ENCODE measurements around the gene CPSF3. TPM values are rescaled to one million over a fixed set of nuclear protein-coding genes. Genes with fewer than 3 reads are reported as not detected.

CPSF3 gene
- total RNA-seq, 1 experiment from 2014 or later, result 72.6 TPM

GRCh38 chr2:9420495-9420894 lies 3.0 kb upstream of the CPSF3 start:
- no peaks in the 10 kb centered on the region for H3K9me2 ChIP-seq (replicated peaks; ENCODE audit: insufficient read depth, low read length)
- H3K4me3 ChIP-seq (ENCODE audit: low read length), result no peak overlapping the region
- H3K4me1 ChIP-seq (ENCODE audit: low read length), result peaks cover 29% of the 10 kb centered on the region
- H3K27ac ChIP-seq (ENCODE audit: low read length), result no peak overlapping the region
- H3K79me2 ChIP-seq (ENCODE audit: low read length), result peaks cover 86% of the 10 kb centered on the region
- H3K4me2 ChIP-seq (ENCODE audit: low read depth, low read length, poor library complexity, severe bottlenecking), result no peak overlapping the region
- H3K36me3 ChIP-seq (ENCODE audit: insufficient read depth, low read length), result peaks cover 8% of the 10 kb centered on the region; the same call in 1 of the 2 replicates
- H2AFZ ChIP-seq (ENCODE audit: low read length), result no peak overlapping the region
- no peak overlapping the region for H3K9ac ChIP-seq (ENCODE audit: low read length)
- no peaks in the 10 kb centered on the region for H3K27me3 ChIP-seq (ENCODE audit: low read length)
- H4K20me1 ChIP-seq (ENCODE audit: insufficient read depth, low read depth, low read length), result no peaks in the 10 kb centered on the region
- no peak for DNase-seq
- no peaks in the 10 kb centered on the region for H3K9me3 ChIP-seq (ENCODE audit: low read length)

GRCh38 chr2:9422321-9423099 lies 944 bp upstream of the CPSF3 start:
- Histone ChIP-seq H3K4me2 (ENCODE audit: low read depth, low read length, poor library complexity, severe bottlenecking) (peak overlapping the region; percentile 74), H4K20me1 (ENCODE audit: insufficient read depth, low read depth, low read length) (no peaks in the 10 kb centered on the region), H3K9me2 (replicated peaks; ENCODE audit: insufficient read depth, low read length) (no peaks in the 10 kb centered on the region), H3K9me3 (ENCODE audit: low read length) (no peaks in the 10 kb centered on the region), H3K4me1 (ENCODE audit: low read length) (peaks cover 34% of the 10 kb centered on the region), H3K4me3 (ENCODE audit: low read length) (peak overlapping the region; percentile 92), H2AFZ (ENCODE audit: low read length) (peak overlapping the region; percentile 59), H3K79me2 (ENCODE audit: low read length) (peaks cover 94% of the 10 kb centered on the region), H3K36me3 (ENCODE audit: insufficient read depth, low read length) (peaks cover 8% of the 10 kb centered on the region; the same call in 1 of the 2 replicates), H3K27ac (ENCODE audit: low read length) (no peak overlapping the region), H3K27me3 (ENCODE audit: low read length) (no peaks in the 10 kb centered on the region), H3K9ac (ENCODE audit: low read length) (peak overlapping the region; percentile 95)
- peak; percentile 85 for DNase-seq

DNA sequence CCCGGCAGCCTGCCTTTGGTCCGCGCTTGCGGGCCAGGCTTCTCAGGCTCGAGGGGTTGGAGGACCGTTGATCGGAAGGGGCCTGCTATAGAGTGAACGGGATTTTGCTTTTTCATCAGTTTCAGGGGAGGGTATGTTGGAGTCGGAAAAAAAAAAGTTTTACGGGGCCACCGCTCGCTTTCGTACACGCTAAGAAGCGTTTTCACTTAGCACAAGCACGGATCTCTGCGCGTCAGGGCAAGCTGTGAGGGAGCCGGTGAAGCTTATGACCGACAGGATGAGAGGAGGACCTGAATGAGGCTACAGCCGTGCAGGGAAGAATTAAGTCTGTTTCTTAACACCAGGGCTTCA lies 443 bp downstream of the CPSF3 start:
- Histone ChIP-seq H3K9me2 (replicated peaks; ENCODE audit: insufficient read depth, low read length) (no peaks in the 10 kb centered on the region), H3K4me1 (ENCODE audit: low read length) (peaks cover 34% of the 10 kb centered on the region), H3K9ac (ENCODE audit: low read length) (peak overlapping the region; percentile 95), H3K27ac (ENCODE audit: low read length) (peak overlapping the region; percentile 67), H3K36me3 (ENCODE audit: insufficient read depth, low read length) (peaks cover under 1% of the 10 kb centered on the region; the same call in 1 of the 2 replicates), H2AFZ (ENCODE audit: low read length) (peak overlapping the region; percentile 71; the same call in 1 of the 2 replicates), H3K27me3 (ENCODE audit: low read length) (no peaks in the 10 kb centered on the region), H3K79me2 (ENCODE audit: low read length) (peaks cover 84% of the 10 kb centered on the region), H3K4me3 (ENCODE audit: low read length) (peak overlapping the region; percentile 92), H4K20me1 (ENCODE audit: insufficient read depth, low read depth, low read length) (no peaks in the 10 kb centered on the region), H3K9me3 (ENCODE audit: low read length) (no peaks in the 10 kb centered on the region), H3K4me2 (ENCODE audit: low read depth, low read length, poor library complexity, severe bottlenecking) (peak overlapping the region; percentile 74)
- peak; percentile 75 for DNase-seq

- Histone ChIP-seq H3K36me3 (ENCODE audit: insufficient read depth, low read length) (peaks cover 7% of the 10 kb centered on the region; the same call in 1 of the 2 replicates), H3K9ac (ENCODE audit: low read length) (peak overlapping the region; percentile 95), H3K27me3 (ENCODE audit: low read length) (no peaks in the 10 kb centered on the region), H3K4me2 (ENCODE audit: low read depth, low read length, poor library complexity, severe bottlenecking) (peak overlapping the region; percentile 74), H3K9me3 (ENCODE audit: low read length) (no peaks in the 10 kb centered on the region), H3K4me3 (ENCODE audit: low read length) (peak overlapping the region; percentile 92), H3K4me1 (ENCODE audit: low read length) (peaks cover 34% of the 10 kb centered on the region), H2AFZ (ENCODE audit: low read length) (no peak overlapping the region), H3K27ac (ENCODE audit: low read length) (peak overlapping the region; percentile 67), H3K79me2 (ENCODE audit: low read length) (peaks cover 77% of the 10 kb centered on the region), H4K20me1 (ENCODE audit: insufficient read depth, low read depth, low read length) (no peaks in the 10 kb centered on the region), H3K9me2 (replicated peaks; ENCODE audit: insufficient read depth, low read length) (no peaks in the 10 kb centered on the region)
- peak; percentile 46 for DNase-seq
Measured at GRCh38 chr2:9424447-9425164, 1.2 kb downstream of the CPSF3 start.

DNA sequence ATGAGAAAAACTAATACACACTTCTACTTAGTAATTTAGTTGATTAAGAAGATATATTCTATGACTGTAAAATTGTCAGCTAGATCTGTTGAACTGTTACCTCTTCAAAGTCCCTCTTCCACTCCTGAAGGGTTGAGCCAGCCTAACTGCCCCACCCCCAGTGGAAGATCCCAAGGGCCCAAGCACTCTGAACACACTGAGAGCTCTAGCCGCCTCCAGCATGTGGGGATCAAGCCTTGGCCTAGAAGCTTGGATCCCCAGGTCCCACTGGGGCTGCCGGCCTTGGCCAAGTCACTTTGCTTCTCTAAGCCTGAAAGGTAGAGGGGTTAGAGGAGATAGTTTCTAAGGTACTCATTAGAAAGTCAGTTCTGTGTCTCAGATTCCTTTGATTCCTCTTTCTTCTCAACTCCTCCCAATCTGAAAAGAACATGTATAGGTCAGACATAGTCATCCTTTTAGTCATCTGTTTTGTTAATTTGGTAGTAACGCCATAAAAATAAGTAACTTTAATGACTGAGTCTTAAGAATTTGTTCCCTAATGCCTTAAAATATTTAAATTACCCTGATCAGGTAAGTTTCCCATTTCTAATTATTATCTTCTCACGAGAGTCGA lies 5.6 kb downstream of the CPSF3 start:
- H3K27me3 ChIP-seq (ENCODE audit: low read length), result no peaks in the 10 kb centered on the region

GRCh38 chr2:9430316-9431293 lies 7.2 kb downstream of the CPSF3 start:
- Histone ChIP-seq H3K4me3 (ENCODE audit: low read length) (no peak overlapping the region), H3K4me2 (ENCODE audit: low read depth, low read length, poor library complexity, severe bottlenecking) (no peak overlapping the region), H3K79me2 (ENCODE audit: low read length) (peaks cover 23% of the 10 kb centered on the region), H3K27ac (ENCODE audit: low read length) (no peak overlapping the region), H3K9me3 (ENCODE audit: low read length) (no peaks in the 10 kb centered on the region), H3K9ac (ENCODE audit: low read length) (no peak overlapping the region), H3K36me3 (ENCODE audit: insufficient read depth, low read length) (peaks cover 53% of the 10 kb centered on the region), H3K9me2 (replicated peaks; ENCODE audit: insufficient read depth, low read length) (no peaks in the 10 kb centered on the region), H2AFZ (ENCODE audit: low read length) (no peak overlapping the region), H4K20me1 (ENCODE audit: insufficient read depth, low read depth, low read length) (no peaks in the 10 kb centered on the region), H3K27me3 (ENCODE audit: low read length) (no peaks in the 10 kb centered on the region), H3K4me1 (ENCODE audit: low read length) (peaks cover 3% of the 10 kb centered on the region)
- no peak for DNase-seq

More for the DNA sequence above, 5.6 kb downstream of the CPSF3 start:
- Histone ChIP-seq H3K4me3 (ENCODE audit: low read length) (no peak overlapping the region), H3K9me3 (ENCODE audit: low read length) (no peaks in the 10 kb centered on the region), H3K27ac (ENCODE audit: low read length) (no peak overlapping the region), H3K4me2 (ENCODE audit: low read depth, low read length, poor library complexity, severe bottlenecking) (no peak overlapping the region), H4K20me1 (ENCODE audit: insufficient read depth, low read depth, low read length) (no peaks in the 10 kb centered on the region), H3K36me3 (ENCODE audit: insufficient read depth, low read length) (peaks cover 45% of the 10 kb centered on the region), H3K4me1 (ENCODE audit: low read length) (peaks cover 16% of the 10 kb centered on the region), H3K9me2 (replicated peaks; ENCODE audit: insufficient read depth, low read length) (no peaks in the 10 kb centered on the region), H3K79me2 (ENCODE audit: low read length) (peaks cover 38% of the 10 kb centered on the region), H2AFZ (ENCODE audit: low read length) (no peak overlapping the region), H3K9ac (ENCODE audit: low read length) (no peak overlapping the region)
- no peak for DNase-seq

GRCh38 chr2:9434489-9434888 lies 11.0 kb downstream of the CPSF3 start:
- peaks cover 60% of the 10 kb centered on the region for H3K36me3 ChIP-seq (ENCODE audit: insufficient read depth, low read length)
- H2AFZ ChIP-seq (ENCODE audit: low read length), result no peak overlapping the region
- no peak overlapping the region for H3K4me3 ChIP-seq (ENCODE audit: low read length)
- no peaks in the 10 kb centered on the region for H4K20me1 ChIP-seq (ENCODE audit: insufficient read depth, low read depth, low read length)
- H3K27ac ChIP-seq (ENCODE audit: low read length), result no peak overlapping the region
- no peaks in the 10 kb centered on the region for H3K9me2 ChIP-seq (replicated peaks; ENCODE audit: insufficient read depth, low read length)
- no peaks in the 10 kb centered on the region for H3K27me3 ChIP-seq (ENCODE audit: low read length)
- no peak for DNase-seq
- no peaks in the 10 kb centered on the region for H3K79me2 ChIP-seq (ENCODE audit: low read length)
- H3K9me3 ChIP-seq (ENCODE audit: low read length), result no peaks in the 10 kb centered on the region
- no peak overlapping the region for H3K4me2 ChIP-seq (ENCODE audit: low read depth, low read length, poor library complexity, severe bottlenecking)
- no peaks in the 10 kb centered on the region for H3K4me1 ChIP-seq (ENCODE audit: low read length)
- H3K9ac ChIP-seq (ENCODE audit: low read length), result no peak overlapping the region

All from Karpas-422 (cell line).